SK-N-SH treated with all-trans-retinoic acid at 6 μM for 48 hours (cell line): ENCODE data around the gene LTBP1.

Experiments
- ARNTL ChIP-seq: fragments of 450-650 bp; formaldehyde crosslinking; IDR thresholded peaks from 2 replicates; pipeline ENCODE4 v1.5.0; 2020; ENCODE audit warnings: low read depth, mild to moderate bottlenecking, moderate library complexity, borderline replicate concordance
- CREB5 ChIP-seq: fragments of 250-450 bp; sonication (Bioruptor Pico); IDR thresholded peaks from 2 replicates; pipeline ENCODE4 v1.5.1; 2020; ENCODE audit warnings: low read depth, mild to moderate bottlenecking, moderate library complexity
- ESRRG ChIP-seq: fragments of 250-450 bp; sonication (Bioruptor Pico); IDR thresholded peaks from 2 replicates; pipeline ENCODE4 v1.6.1; 2021; ENCODE audit warnings: mild to moderate bottlenecking
- ISL1 ChIP-seq: fragments of 250-450 bp; sonication (Bioruptor Pico); IDR thresholded peaks from 2 replicates; pipeline ENCODE4 v2.1.2; 2022; ENCODE audit warnings: mild to moderate bottlenecking, moderate library complexity
- RARB ChIP-seq: fragments of 250-450 bp; sonication (Bioruptor Pico); IDR thresholded peaks from 2 replicates; pipeline ENCODE4 v1.8.0; 2021; ENCODE audit warnings: mild to moderate bottlenecking, moderate library complexity
- SNAI2 ChIP-seq: fragments of 250-450 bp; sonication (Bioruptor Pico); IDR thresholded peaks from 2 replicates; pipeline ENCODE4 v1.5.0; 2020; ENCODE audit warnings: mild to moderate bottlenecking, moderate library complexity
- TCF4 ChIP-seq: fragments of 250-450 bp; sonication (Bioruptor Pico); IDR thresholded peaks from 2 replicates; pipeline ENCODE4 v1.8.0; 2021; ENCODE audit warnings: mild to moderate bottlenecking, moderate library complexity, borderline replicate concordance
- ZFP3 ChIP-seq: fragments of 250-450 bp; sonication (Bioruptor Pico); IDR thresholded peaks from 2 replicates; pipeline ENCODE4 v1.5.0; 2020; ENCODE audit warnings: mild to moderate bottlenecking, moderate library complexity
- ZFP30 ChIP-seq: fragments of 450-650 bp; formaldehyde crosslinking; IDR thresholded peaks from 2 replicates; pipeline ENCODE4 v1.5.0; 2022; ENCODE audit warnings: mild to moderate bottlenecking, moderate library complexity
- ZNF70 ChIP-seq: fragments of 450-650 bp; formaldehyde crosslinking; IDR thresholded peaks from 2 replicates; pipeline ENCODE4 v1.5.0; 2020; ENCODE audit warnings: mild to moderate bottlenecking, moderate library complexity
- ZNF8 ChIP-seq: fragments of 450-650 bp; formaldehyde crosslinking; IDR thresholded peaks from 2 replicates; pipeline ENCODE4 v1.5.0; 2020; ENCODE audit warnings: mild to moderate bottlenecking, moderate library complexity
- TF ChIP-seq, protein P1 (sequence below): fragments of 250-450 bp; sonication (Bioruptor Pico); IDR thresholded peaks from 2 replicates; pipeline ENCODE4 v1.8.0; 2020; ENCODE audit warnings: mild to moderate bottlenecking, moderate library complexity, borderline replicate concordance
- TF ChIP-seq, protein P2 (sequence below): fragments of 250-450 bp; sonication (Bioruptor Pico); IDR thresholded peaks from 2 replicates; pipeline ENCODE4 v1.8.0; 2021; ENCODE audit warnings: low read depth, mild to moderate bottlenecking, moderate library complexity, borderline replicate concordance

- TF ChIP-seq ISL1 (CRISPR knock-in tag) (no peak), ZFP3 (CRISPR knock-in tag) (no peak), TCF4 (CRISPR knock-in tag) (no peak), RARB (CRISPR knock-in tag) (no peak), ZNF70 (no peak), ESRRG (CRISPR knock-in tag) (no peak), CREB5 (CRISPR knock-in tag) (no peak), ZNF8 (CRISPR knock-in tag) (no peak), ZFP30 (CRISPR knock-in tag) (no peak), SNAI2 (CRISPR knock-in tag) (no peak), ARNTL (no peak)
- TF ChIP-seq, protein P1, sequence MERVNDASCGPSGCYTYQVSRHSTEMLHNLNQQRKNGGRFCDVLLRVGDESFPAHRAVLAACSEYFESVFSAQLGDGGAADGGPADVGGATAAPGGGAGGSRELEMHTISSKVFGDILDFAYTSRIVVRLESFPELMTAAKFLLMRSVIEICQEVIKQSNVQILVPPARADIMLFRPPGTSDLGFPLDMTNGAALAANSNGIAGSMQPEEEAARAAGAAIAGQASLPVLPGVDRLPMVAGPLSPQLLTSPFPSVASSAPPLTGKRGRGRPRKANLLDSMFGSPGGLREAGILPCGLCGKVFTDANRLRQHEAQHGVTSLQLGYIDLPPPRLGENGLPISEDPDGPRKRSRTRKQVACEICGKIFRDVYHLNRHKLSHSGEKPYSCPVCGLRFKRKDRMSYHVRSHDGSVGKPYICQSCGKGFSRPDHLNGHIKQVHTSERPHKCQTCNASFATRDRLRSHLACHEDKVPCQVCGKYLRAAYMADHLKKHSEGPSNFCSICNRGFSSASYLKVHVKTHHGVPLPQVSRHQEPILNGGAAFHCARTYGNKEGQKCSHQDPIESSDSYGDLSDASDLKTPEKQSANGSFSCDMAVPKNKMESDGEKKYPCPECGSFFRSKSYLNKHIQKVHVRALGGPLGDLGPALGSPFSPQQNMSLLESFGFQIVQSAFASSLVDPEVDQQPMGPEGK (CRISPR knock-in tag): no peak
- TF ChIP-seq, protein P2, sequence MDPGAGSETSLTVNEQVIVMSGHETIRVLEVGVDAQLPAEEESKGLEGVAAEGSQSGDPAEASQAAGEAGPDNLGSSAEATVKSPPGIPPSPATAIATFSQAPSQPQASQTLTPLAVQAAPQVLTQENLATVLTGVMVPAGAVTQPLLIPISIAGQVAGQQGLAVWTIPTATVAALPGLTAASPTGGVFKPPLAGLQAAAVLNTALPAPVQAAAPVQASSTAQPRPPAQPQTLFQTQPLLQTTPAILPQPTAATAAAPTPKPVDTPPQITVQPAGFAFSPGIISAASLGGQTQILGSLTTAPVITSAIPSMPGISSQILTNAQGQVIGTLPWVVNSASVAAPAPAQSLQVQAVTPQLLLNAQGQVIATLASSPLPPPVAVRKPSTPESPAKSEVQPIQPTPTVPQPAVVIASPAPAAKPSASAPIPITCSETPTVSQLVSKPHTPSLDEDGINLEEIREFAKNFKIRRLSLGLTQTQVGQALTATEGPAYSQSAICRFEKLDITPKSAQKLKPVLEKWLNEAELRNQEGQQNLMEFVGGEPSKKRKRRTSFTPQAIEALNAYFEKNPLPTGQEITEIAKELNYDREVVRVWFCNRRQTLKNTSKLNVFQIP: no peak
These were observed 377.2 kb downstream of the LTBP1 start for GRCh38 chr2:33323957-33324356.
